ENCODE data around the gene FHAD1.

- TF ChIP-seq NR2F6 (CRISPR knock-in tag; IDR thresholded peaks at IDR 0.05) = no peak
- no peak for TF ChIP-seq ZC3H8 (IDR thresholded peaks at IDR 0.05)
These were observed 27.0 kb upstream of the FHAD1 start for GRCh38 chr1:15220024-15220392.

Measured in K562 (cell line).